DMS79 treated with DMSO at 0.1 percent for 48 hours (cell line): Measurements from ENCODE around the gene ATP9B.
"Not testable (repeated sequence)": the region's sequence is repeated elsewhere in the genome, so short reads cannot be mapped to it uniquely, and the experiment has no call there.

Experiments used
- DNase-seq: peaks from one replicate; lab custom pipeline; 2025; lab: John Stamatoyannopoulos, UW

ATP9B gene

GRCh38 chr18:79361766-79362522 is 292.8 kb downstream of the ATP9B start:
- DNase-seq = no peak

DNA sequence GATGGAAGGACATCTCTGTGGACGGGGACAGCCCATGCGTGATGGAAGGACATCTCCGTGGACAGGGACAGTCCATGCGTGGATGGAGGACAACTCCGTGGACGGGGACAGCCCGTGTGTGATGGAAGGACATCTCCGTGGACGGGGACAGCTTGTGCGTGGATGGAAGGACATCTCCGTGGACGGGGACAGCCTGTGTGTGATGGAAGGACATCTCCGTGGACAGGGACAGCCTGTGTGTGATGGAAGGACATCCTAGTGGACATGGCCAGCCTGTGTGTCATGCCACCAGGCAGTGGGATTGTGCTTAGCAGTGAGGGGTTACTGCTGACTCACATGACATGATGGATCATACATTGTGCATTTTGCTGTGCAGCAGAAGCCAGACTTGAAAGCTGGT is 296.5 kb downstream of the ATP9B start:
- DNase-seq = no peak

GRCh38 chr18:79366177-79367094 is 297.2 kb downstream of the ATP9B start:
- DNase-seq = peak; percentile 37

- DNase-seq = no peak
Measured at GRCh38 chr18:79367480-79367879, 298.3 kb downstream of the ATP9B start.

DNA sequence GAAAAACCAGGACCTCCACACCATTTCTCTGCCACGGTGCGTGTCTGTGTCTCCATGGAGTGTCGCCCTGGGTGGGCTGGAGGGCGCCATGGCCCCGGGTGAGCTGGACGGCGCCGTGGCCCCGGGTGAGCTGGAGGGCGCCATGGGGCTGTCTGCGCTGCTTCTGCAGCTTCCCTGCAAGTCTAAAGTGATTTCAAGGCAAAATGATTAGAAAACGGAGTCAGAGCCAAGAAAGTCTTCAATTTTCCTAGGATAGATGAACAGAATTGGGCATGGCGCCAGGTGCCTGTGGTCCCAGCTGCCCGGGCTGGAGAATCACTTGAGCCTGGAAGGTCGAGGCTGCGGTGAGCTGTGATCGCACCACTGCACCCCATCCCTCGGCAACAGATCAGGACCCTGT is 298.8 kb downstream of the ATP9B start:
- DNase-seq = peak; percentile 37

GRCh38 chr18:79368681-79369080 is 299.5 kb downstream of the ATP9B start:
- DNase-seq = no peak

DNA sequence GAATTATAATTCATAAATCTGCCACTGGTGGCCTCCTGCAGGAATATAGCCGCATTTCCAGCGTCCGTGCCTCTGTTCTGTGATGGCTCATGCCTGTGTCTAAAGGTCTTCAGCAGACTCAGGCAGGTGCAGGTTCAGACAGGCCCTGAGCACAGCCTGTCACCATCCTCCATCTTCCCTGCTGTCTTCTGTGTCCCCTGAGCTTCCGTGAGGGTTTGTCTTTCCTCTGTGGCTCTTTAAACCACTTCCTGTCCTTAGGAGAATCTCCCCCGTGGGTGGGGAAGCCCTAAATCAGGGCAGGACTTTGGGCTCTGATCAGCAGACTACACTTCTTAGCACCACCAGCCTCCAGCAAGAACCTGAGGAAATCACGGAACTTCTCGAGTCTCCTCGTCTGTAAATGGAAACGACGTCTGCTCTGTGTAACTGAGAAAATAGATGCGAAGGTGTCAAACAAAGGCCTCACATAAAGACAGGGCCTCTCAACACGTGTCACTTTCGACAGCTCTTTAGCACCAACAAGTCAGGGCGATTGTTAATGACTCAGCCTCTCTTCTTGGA is 302.4 kb downstream of the ATP9B start:
- DNase-seq = no peak

DNA sequence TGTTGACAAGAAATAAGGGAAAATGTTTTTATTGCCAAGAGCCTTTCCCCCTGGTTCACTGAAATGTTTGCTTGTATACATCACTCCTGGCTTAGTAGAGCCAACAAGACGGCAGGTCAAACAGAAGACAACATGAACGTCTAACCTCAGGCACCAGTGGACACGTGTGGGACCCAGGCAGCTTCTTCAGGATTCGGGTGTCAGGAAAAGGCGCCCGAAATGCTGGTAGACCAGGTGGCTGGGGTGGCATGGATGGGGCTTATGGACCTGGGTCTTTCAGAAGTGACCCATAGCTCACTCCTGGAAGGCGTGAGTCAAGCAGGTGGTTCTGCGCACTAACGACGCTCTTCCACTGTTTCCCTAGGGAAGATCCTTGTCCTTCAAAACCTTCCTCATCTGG is 303.3 kb downstream of the ATP9B start:
- no peak for DNase-seq

DNA sequence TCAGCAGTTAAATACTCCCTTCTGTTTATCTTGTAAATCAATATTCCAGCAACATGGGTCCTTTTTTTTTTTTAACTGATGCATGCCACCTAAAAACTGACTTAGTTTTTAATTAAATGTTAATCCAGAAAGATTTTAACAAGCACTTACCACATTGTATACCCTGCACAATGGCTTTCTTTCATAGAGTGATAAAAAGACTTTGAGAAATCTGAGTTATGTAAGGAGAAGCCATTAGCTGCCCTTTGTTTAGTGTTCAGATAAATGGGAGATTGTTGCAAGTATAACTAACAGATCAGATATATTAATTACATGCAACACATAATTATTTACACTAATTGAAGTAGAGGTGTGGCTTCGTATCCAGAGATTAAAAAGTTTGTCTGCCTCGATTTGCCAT is 303.8 kb downstream of the ATP9B start:
- no peak for DNase-seq

DNA sequence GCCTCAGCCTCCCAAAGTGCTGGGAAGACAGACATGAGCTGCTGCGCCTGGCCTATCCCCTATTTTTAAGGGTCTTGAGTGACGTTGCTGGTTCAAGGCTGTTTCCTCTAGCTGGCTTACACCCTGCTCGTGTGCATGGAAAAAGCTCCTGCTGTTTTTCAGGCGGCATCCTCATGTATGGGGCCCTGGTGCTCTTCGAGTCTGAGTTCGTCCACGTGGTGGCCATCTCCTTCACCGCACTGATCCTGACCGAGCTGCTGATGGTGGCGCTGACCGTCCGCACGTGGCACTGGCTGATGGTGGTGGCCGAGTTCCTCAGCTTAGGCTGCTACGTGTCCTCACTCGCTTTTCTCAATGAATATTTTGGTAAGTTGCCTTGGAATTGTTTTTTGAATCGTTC is 304.5 kb downstream of the ATP9B start:
- no peak for DNase-seq

GRCh38 chr18:79374408-79375171 is 305.4 kb downstream of the ATP9B start:
- DNase-seq = no peak

- DNase-seq = no peak
Measured at GRCh38 chr18:79375441-79376154, 306.4 kb downstream of the ATP9B start.

- not testable (repeated sequence) for DNase-seq
Measured at GRCh38 chr18:79376661-79377060, 307.5 kb downstream of the ATP9B start.

- DNase-seq = no peak
Measured at GRCh38 chr18:79377187-79377891, 308.1 kb downstream of the ATP9B start.

DNA sequence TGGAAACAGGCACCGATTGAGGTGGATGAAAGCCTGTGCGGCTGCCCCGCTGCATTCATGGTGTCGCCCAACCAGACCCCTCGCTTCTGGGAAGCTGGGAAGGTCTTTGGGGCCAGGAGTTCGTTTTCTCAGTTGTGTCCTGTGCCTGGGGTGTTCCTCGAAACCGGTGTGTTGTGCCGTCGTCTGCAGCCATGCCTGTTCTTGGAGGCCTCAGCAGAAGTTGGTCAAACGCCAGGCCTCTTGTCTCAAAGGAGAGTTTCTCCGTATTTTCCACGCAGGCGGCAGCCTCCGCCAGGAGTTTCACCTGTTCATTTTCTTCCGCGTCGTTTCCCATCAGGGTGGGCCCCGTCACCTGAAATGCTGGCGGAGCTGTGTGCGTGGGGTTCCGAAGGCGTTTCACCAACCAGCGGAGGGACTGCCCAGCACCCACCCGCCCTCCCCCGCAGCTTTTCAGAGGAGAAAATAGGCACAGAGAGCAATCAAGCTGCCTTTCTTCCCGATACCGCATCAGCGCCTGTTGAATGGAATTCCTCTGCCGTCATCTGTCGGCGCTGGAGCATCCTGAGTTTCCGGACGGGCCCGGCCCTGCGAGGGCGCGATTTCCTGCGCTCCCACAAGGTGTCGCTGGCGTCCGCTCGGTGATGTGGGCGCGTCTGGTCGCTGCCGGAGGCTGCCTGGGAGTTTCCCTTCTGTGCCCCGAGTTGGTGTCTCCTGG is 309.5 kb downstream of the ATP9B start:
- no peak for DNase-seq

DNA sequence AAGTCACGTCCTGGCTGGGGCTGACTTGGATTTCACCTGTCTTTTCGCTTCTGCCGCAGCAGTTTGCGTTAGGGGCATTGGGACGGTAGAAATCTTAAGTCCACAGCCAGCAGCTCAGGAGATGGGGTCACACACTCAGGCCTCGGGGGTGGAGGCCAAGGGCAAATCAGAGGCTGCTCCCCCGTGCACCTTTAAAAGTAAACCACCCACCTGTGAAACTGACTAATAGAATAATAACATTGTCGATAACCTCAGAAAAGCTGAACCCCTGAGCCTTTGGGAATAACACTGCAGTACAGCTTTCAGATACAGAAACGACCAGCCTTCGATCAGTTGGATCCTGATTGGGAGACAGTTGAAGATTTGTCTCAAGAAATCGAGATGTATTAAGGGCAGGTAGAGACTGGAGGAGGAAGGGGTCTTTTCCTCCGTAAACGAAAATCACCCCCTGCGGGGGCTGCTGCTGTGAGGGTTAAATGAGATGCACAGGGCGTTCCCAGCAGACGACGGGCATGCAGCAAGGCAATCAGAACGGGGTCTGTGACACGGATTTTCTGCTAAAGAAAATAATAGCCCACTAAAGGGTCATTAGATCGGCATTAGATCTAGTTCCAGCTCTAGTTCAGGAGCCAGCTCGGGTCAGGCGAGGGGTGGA is 310.2 kb downstream of the ATP9B start:
- no peak for DNase-seq

- DNase-seq = no peak
Measured at GRCh38 chr18:79379931-79380815, 311.0 kb downstream of the ATP9B start.
